Dermis blood vessel endothelial cell (primary cell): Measurements from ENCODE around the gene CLEC14A. TPM values are rescaled to one million over a fixed set of nuclear protein-coding genes. Genes with fewer than 3 reads are reported as not detected.
A peak's percentile ranks its signal among the peaks of the same experiment; 100 is the strongest.

ENCODE experiments used
- DNase-seq: peaks from one replicate; pipeline ENCODE4 v3.0.0; 2010
- total RNA-seq: library from RNA; depleted of rRNA; stranded (reverse); fragments of >200 nt; gene quantifications from 2 replicates; pipeline ENCODE4 v1.2.3, GENCODE V29; 2014

Gene CLEC14A
- total RNA-seq, 1 donor from 2014 or later = 303 TPM

- peak; percentile 54 for DNase-seq
Observed at GRCh38 chr14:38248321-38249028, 7.4 kb downstream of the CLEC14A start.

- DNase-seq = no peak
Observed at GRCh38 chr14:38243696-38244240, 12.1 kb downstream of the CLEC14A start.

- DNase-seq = no peak
Observed at GRCh38 chr14:38238878-38239277, 17.0 kb downstream of the CLEC14A start.

- no peak for DNase-seq
Observed at GRCh38 chr14:38238332-38238731, 17.6 kb downstream of the CLEC14A start.

GRCh38 chr14:38233218-38233617 is 22.7 kb downstream of the CLEC14A start:
- DNase-seq = no peak

GRCh38 chr14:38226366-38226765 is 29.5 kb downstream of the CLEC14A start:
- no peak for DNase-seq

- DNase-seq = no peak
Observed at GRCh38 chr14:38225946-38226345, 29.9 kb downstream of the CLEC14A start.

GRCh38 chr14:38224338-38224737 is 31.6 kb downstream of the CLEC14A start:
- DNase-seq = no peak

GRCh38 chr14:38221077-38221476 is 34.8 kb downstream of the CLEC14A start:
- DNase-seq = no peak

- DNase-seq = no peak
Observed at GRCh38 chr14:38217553-38217952, 38.3 kb downstream of the CLEC14A start.

GRCh38 chr14:38213001-38213400 is 42.9 kb downstream of the CLEC14A start:
- DNase-seq = no peak

- no peak for DNase-seq
Observed at GRCh38 chr14:38212111-38212510, 43.8 kb downstream of the CLEC14A start.

- peak; percentile 41 for DNase-seq
Observed at GRCh38 chr14:38211255-38211735, 44.6 kb downstream of the CLEC14A start.

- DNase-seq = peak; percentile 82
Observed at GRCh38 chr14:38210587-38211216, 45.2 kb downstream of the CLEC14A start.

GRCh38 chr14:38209572-38210557 is 46.0 kb downstream of the CLEC14A start:
- DNase-seq = peak; percentile 70

- DNase-seq = peak; percentile 68
Observed at GRCh38 chr14:38208618-38209562, 47.0 kb downstream of the CLEC14A start.

- DNase-seq = peak; percentile 37
Observed at GRCh38 chr14:38207736-38208617, 47.9 kb downstream of the CLEC14A start, which contains the start of gene SSTR1. TSS of gene SSTR1 (plus strand) at chr14:38207904. CDS start at chr14:38209390, 1,486 bp downstream.

GRCh38 chr14:38207377-38207735 is 48.5 kb downstream of the CLEC14A start:
- peak; percentile 24 for DNase-seq

GRCh38 chr14:38206689-38207376 is 49.1 kb downstream of the CLEC14A start:
- peak; percentile 3 for DNase-seq
